Effector CD8-positive, alpha-beta T cell (primary cell): ENCODE measurements around the gene IMPA2.
A peak's percentile ranks its signal among the peaks of the same experiment; 100 is the strongest.
"Not testable (repeated sequence)": the region's sequence is repeated elsewhere in the genome, so short reads cannot be mapped to it uniquely, and the experiment has no call there.

ENCODE experiments used
- DNase-seq: peaks from one replicate; lab custom pipeline; 2025; lab: John Stamatoyannopoulos, UW

The IMPA2 gene

DNA sequence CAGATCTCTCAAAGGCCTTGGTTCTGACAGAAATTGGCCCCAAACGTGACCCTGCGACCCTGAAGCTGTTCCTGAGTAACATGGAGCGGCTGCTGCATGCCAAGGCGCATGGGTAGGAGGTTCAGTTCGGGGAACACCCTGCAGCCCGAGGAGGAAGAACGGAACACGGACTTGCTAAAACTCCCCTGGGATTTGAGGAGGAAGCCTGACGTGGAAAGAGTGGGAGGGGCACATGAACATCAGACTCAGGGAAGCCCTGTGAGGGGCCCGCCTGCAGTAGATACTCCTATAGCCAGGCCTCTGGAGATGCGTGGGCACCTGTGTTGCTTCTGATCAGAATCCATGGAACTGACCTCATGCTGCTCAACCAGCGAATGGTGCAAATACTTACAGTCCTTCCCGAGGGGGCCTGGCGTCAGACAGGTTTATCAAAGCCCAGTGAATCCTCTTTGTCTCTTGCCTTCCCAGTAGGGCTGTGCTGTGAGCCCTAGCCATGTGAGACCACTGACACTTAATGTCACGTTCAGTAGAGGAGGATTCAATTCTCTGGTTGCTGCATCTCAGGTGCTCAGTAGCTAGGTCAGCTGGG, 46.8 kb downstream of the IMPA2 start:
- DNase-seq: no peak

GRCh38 chr18:12028674-12029073, 47.4 kb downstream of the IMPA2 start:
- DNase-seq: no peak

DNA sequence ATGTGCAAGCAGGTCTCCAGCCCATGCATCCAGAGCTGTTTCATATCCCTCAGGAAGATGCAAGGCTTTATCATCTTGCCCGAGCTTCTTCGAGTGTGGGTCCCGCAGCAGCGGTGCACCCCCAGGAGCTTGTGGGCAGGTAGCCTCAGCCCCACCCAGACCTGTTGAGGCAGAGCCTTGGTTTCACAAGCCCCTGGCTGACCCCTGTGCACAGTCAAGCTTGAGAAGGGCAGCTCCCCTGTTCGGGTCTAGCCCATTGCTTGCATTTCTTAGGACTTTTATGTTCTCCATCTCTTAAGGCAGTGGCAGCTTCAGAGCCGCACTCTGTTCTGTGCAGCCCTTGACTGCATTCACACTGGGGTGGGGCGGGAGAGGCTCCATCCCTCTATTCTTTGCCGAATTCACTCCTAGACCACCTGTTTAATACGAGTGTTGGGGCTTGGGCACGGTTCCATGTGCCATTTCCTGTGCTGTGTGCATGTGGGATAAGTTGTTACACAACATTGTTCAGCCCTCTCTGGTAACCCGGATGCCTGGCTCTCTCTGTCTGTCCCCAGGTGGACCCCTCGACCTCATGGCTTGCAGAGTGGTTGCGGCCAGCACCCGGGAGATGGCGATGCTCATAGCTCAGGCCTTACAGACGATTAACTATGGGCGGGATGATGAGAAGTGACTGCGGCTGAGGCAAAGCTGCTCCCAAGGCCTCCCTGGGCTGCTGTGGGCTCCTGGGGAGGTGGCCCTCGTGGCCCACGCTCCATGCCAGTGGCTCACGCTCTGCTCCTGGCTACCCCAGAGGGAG, 48.7 kb downstream of the IMPA2 start:
- DNase-seq: no peak

- no peak for DNase-seq
Measured at GRCh38 chr18:12030670-12031069, 49.4 kb downstream of the IMPA2 start.

GRCh38 chr18:12031181-12031580, 49.9 kb downstream of the IMPA2 start:
- no peak for DNase-seq

DNA sequence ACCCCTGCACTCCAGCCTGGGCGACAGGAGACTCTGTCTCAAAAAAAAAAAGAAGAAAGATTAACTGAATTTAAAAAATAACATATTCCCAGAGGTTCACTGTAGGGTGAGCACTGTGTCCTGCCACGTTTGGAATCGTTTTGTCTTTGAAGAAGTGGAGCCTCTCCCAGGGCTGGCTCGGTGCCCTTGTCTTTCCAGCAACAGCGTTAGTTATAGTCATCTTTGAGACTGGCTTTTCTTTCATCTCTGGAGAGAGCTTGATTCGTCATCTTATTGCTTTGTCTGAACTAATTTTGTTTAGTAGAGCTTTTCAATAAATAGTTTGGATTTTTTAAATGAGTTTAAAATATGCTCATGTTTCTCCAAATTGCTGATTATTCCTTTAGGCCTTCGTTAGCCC, 50.5 kb downstream of the IMPA2 start:
- no peak for DNase-seq

DNA sequence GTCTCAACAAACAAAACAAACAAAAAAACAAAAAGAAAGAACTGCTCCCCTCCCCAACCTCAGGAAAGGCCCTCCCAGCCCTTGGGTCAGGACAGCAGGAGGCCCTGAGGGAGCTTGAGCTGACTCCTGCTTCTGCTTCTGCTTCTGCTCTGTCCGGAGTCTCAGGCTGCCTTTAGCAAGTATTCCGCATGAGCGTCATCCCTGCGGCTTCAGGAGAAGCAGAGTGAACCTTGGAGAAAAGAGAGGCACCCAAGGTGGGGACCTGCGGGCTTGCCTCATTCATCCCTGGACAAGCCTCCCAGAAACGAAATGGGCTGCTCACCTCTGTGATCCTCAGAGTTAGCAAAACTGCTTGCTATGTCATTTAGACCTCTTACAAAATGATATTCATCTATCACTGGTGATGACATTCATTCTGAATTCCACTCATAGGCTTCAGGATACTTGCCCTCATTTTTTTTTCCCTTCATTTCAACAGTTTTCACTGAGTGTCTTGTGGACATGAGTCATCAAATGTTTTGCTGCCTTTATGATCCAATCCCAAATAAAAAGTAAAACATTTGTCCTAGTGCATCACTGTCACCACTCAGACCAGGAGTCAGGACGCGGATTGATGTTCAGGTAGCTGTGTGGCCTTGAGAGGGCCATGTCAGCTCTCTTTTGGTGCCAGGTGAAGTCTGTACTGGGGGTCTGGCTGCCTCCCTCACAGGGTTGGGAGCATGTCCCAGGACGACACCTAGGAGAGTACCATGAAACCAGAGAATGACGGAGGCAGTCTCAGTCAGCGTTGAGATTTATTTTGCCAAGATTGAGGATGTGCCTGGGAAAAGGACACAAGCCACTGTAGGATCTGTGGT, 51.7 kb downstream of the IMPA2 start:
- DNase-seq: no peak

DNA sequence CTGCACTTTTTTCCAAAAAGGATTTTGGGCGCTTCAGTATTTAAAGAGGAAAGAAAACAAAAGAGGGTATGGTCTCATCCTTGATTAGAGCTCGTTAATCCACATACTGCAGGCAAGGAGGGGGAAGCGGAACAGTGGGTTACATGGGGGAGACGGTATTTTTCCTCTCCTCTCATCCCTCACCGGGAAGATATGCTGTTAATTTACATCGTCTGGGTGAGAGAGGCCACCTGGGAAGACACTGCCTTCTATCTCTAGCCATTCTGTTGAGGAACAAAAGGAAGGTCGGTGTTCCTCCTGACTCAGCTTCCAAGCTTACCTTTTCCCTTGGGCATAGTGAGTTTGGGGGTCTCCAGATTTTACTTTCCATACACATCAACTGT, 52.3 kb downstream of the IMPA2 start:
- no peak for DNase-seq

- DNase-seq: no peak
Measured at GRCh38 chr18:12034241-12035100, 53.2 kb downstream of the IMPA2 start.

- DNase-seq: no peak
Measured at GRCh38 chr18:12035481-12035880, 54.2 kb downstream of the IMPA2 start.

GRCh38 chr18:12036201-12036751, 55.0 kb downstream of the IMPA2 start:
- DNase-seq: no peak

DNA sequence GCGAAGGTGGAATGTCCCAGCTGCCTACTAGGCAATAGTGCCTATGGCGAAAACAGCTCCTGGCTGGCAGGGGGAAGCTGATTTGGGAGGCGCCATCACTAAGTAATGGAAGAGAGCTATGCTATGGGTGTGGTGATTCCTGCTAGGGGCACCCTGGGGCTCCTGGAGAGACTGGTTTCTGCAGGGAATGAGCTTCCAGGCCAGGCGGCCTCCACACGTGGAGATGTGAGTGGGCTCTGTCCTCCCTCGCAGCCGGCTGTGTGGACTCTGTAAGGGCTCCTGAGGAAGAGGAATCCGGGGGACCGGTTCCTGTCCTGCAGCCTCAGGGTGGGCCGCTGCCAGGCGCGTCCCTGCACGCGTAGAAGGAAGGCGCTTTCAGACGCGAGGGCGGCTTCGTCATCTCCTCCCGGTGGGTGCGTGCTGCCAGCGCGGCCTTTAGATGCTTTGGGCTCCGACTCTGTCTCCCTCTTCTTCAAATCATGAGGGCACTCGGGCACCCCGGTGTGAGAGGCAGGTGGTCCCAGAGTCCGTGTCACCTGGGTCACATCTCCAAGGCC, 56.9 kb downstream of the IMPA2 start:
- DNase-seq: no peak

- peak; percentile 52 for DNase-seq
Measured at GRCh38 chr18:12038639-12039539, 57.6 kb downstream of the IMPA2 start.

DNA sequence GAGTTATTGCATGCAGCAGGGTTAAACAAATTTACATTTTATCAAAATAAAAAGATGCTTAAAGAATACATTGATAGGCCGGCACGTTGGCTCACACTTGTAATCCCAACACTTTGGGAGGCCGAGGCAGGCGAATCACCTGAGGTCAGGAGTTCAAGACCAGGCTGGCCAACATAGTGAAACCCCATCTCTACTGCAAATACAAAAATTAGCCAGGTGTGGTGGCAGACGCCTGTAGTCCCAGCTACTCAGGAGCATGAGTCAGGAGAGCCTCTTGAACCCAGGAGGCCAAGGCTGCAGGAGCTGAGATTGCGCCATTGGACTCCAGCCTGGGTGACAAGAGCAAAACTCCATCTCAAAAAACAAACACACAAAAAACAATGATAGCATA, 58.2 kb downstream of the IMPA2 start:
- not testable (repeated sequence) for DNase-seq

DNA sequence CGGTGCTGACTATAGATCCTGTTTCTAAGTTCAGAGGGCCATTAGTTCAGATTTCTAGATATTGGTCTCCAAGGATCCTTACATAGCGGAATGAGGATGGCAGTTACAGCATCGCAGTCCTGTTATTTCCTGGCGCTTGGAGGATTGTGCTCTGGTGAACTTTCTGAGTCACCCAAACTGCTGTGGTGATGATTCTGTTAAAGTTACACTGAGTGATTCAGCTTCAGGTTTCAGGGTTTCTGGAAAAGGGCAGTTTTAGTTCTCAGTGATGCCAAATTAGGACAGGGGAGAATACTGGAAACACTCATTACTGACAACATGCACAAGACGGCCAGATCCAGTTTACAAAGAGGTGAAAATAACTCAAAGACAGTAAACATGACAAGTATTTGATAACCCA, 60.3 kb downstream of the IMPA2 start:
- no peak for DNase-seq

DNA sequence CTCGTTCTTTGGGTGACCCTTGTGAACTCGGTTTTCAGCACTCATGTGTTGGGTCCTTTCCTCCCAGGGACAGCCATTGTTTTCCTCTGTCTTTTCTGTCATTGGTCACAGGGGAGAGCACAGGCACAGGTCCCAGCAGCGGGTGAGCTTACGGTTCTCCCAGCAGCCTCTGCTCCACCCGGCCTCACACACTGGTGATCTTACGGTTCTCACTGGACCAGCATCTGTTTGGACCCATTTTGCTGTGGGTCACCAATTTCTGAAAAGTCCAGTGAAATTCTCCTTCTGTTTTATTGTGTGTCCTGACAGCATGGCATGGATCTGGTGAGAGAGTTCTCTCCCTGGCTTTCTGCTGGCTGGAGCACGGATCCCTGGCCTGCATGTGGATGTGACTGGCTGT, 62.5 kb downstream of the IMPA2 start:
- no peak for DNase-seq

DNA sequence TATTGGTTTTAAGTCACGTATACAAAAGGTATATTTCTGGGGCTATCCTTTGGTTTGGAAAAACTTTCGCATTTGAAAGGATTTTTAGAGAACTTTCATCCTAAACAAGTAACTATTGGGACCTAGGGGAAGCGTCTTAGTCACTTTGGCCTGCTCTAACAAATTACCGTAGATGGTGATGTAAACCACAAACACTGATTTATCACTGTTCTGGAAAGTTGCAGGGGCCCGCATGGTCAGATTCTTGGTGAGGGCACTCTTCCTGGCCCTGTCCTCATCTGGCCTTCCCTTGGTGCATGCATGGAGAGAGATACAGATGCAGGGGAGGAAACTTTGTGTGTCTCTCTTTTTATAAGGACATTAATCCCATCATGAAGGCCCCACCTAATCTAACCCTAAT, 63.3 kb downstream of the IMPA2 start:
- no peak for DNase-seq

- no peak for DNase-seq
Measured at GRCh38 chr18:12046046-12046750, 64.9 kb downstream of the IMPA2 start.

DNA sequence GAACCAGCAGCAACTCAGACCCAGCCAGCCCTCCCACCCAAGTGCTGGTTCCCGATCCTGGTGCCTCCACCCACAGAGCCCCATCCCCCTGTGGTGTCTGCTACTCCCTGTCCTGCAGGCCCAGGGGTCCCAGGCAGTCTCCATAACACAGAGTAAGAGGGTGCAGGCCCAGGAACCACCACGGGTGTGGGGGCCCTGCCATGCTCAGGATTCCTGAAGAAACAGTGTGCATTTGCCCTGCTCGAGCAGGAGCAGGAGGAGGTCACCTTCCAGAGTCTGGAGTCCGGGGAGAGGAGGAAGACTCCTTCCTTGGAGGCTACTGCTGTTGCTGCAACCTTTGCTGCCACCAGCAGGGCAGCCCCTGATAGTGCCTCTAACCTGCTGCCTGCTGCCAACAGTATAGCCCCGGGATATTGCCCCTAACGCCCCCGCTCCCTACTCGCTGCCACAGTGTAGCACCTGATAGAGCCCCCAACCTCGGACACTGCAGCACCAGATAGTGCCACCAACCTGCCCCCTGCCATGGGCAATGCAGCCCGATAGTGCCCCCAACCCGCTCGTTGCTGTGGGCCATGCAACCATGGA, 65.5 kb downstream of the IMPA2 start:
- no peak for DNase-seq
